MM.1S (cell line): ENCODE data around the gene KCNMA1.

Experiments used
- EZH2 ChIP-seq: fragments of 300-600 bp; sonication (generic); optimal IDR thresholded peaks from 2 replicates; pipeline ENCODE3; 2017; ENCODE audit warnings: low read depth, mild to moderate bottlenecking, antibody characterized with exemption, low read length, mixed read lengths
- EZH2phosphoT487 ChIP-seq: fragments of 300-600 bp; sonication (generic); IDR thresholded peaks from 2 replicates; pipeline ENCODE4 v1.6.1; 2018; ENCODE audit warnings: antibody characterized with exemption, low read length
- TF ChIP-seq, protein P1 (sequence below): fragments of 300-600 bp; sonication (generic); IDR thresholded peaks from 2 replicates; pipeline ENCODE4 v1.5.1; 2016; ENCODE audit warnings: antibody characterized with exemption, low read length, mixed read lengths

DNA sequence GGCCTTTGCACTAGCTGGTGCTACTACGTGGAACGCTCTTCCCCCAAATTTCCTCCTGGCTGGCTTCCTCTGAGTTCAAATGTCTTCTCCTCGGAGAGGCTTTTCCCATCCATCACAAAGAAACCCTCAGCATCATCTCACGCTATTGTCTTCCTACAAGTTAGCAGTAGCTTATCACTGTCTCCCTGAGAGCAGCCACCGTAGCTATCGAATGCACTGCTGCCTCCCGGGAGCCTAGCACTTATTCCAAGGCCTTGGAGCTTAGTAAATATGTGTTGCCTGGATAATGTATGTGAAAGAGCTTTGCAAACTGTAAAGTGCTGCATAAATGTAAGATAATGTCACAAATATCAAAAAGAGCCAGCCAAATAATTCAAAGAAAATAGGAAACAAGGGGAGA, 124.4 kb downstream of the KCNMA1 start:
- TF ChIP-seq, protein P1, sequence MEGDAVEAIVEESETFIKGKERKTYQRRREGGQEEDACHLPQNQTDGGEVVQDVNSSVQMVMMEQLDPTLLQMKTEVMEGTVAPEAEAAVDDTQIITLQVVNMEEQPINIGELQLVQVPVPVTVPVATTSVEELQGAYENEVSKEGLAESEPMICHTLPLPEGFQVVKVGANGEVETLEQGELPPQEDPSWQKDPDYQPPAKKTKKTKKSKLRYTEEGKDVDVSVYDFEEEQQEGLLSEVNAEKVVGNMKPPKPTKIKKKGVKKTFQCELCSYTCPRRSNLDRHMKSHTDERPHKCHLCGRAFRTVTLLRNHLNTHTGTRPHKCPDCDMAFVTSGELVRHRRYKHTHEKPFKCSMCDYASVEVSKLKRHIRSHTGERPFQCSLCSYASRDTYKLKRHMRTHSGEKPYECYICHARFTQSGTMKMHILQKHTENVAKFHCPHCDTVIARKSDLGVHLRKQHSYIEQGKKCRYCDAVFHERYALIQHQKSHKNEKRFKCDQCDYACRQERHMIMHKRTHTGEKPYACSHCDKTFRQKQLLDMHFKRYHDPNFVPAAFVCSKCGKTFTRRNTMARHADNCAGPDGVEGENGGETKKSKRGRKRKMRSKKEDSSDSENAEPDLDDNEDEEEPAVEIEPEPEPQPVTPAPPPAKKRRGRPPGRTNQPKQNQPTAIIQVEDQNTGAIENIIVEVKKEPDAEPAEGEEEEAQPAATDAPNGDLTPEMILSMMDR, result no peak
- no peak for TF ChIP-seq EZH2
- no peak for TF ChIP-seq EZH2phosphoT487
